Loucy (cell line): ENCODE data around the gene PYGM.
A peak's percentile ranks its signal among the peaks of the same experiment; 100 is the strongest.

Experiments
- H2AFZ ChIP-seq: fragments of 200-600 bp; sonication (generic); 2 replicates; pipeline ENCODE4 v1.6.0; 2016; ENCODE audit warnings: antibody characterized with exemption, mild to moderate bottlenecking, low read length, moderate library complexity
- H3F3A ChIP-seq: fragments of 200-600 bp; 2 replicates; pipeline ENCODE4 v1.6.0; 2016; ENCODE audit warnings: antibody characterized with exemption, low read depth, mild to moderate bottlenecking
- H3K27me3 ChIP-seq: fragments of 200-600 bp; sonication (generic); 2 replicates; pipeline ENCODE4 v1.6.1; 2014; ENCODE audit warnings: low read length, mild to moderate bottlenecking; ENCODE audit not compliant: insufficient read depth, poor library complexity, severe bottlenecking
- H3K36me3 ChIP-seq: fragments of 200-600 bp; sonication (generic); 2 replicates; pipeline ENCODE4 v1.6.1; 2016; ENCODE audit warnings: low read length; ENCODE audit not compliant: insufficient read depth
- H3K4me1 ChIP-seq: fragments of 200-600 bp; sonication (generic); 2 replicates; pipeline ENCODE4 v1.5.1; 2014; ENCODE audit warnings: low read length, mild to moderate bottlenecking; ENCODE audit not compliant: insufficient read depth, poor library complexity, severe bottlenecking
- H3K4me2 ChIP-seq: fragments of 200-600 bp; sonication (generic); 2 replicates; pipeline ENCODE4 v1.6.0; 2014; ENCODE audit warnings: antibody characterized with exemption, low read length, low read depth, mild to moderate bottlenecking; ENCODE audit not compliant: poor library complexity, severe bottlenecking
- H3K4me3 ChIP-seq: fragments of 200-600 bp; sonication (generic); 2 replicates; pipeline ENCODE4 v1.5.1; 2014; ENCODE audit warnings: low read length, mild to moderate bottlenecking, mixed read lengths; ENCODE audit not compliant: poor library complexity, severe bottlenecking
- H3K79me2 ChIP-seq: fragments of 200-600 bp; sonication (generic); 2 replicates; pipeline ENCODE4 v1.6.1; 2014; ENCODE audit warnings: low read length; ENCODE audit not compliant: insufficient read depth
- H3K9ac ChIP-seq: fragments of 200-600 bp; sonication (generic); 2 replicates; pipeline ENCODE4 v1.6.0; 2014; ENCODE audit warnings: mild to moderate bottlenecking, low read depth, low read length, moderate library complexity; ENCODE audit not compliant: poor library complexity, severe bottlenecking
- H3K9me2 ChIP-seq: fragments of 200-600 bp; sonication (generic); replicated peaks from 2 replicates; pipeline ENCODE4 v1.6.1; 2016; ENCODE audit warnings: low read depth, low read length, mixed read lengths
- H3K9me3 ChIP-seq: fragments of 200-600 bp; sonication (generic); 2 replicates; pipeline ENCODE4 v1.6.1; 2014; ENCODE audit warnings: mild to moderate bottlenecking, antibody characterized with exemption, low read length, low read depth; ENCODE audit not compliant: insufficient read depth
- H4K20me1 ChIP-seq: fragments of 200-600 bp; sonication (generic); 2 replicates; pipeline ENCODE4 v1.6.0; 2014; ENCODE audit warnings: antibody characterized with exemption, low read length, mild to moderate bottlenecking; ENCODE audit not compliant: insufficient read depth, poor library complexity, severe bottlenecking
- EZH2phosphoT487 ChIP-seq: fragments of 200-600 bp; IDR thresholded peaks from 2 replicates; pipeline ENCODE4 v1.6.1; 2018; ENCODE audit warnings: antibody characterized with exemption, mild to moderate bottlenecking, moderate library complexity, borderline replicate concordance
- TF ChIP-seq, protein P1 (sequence below): fragments of 200-600 bp; sonication (generic); conservative IDR thresholded peaks from 2 replicates; pipeline ENCODE4 v1.5.1; 2014; ENCODE audit warnings: mild to moderate bottlenecking, antibody characterized with exemption, low read length

The PYGM gene

DNA sequence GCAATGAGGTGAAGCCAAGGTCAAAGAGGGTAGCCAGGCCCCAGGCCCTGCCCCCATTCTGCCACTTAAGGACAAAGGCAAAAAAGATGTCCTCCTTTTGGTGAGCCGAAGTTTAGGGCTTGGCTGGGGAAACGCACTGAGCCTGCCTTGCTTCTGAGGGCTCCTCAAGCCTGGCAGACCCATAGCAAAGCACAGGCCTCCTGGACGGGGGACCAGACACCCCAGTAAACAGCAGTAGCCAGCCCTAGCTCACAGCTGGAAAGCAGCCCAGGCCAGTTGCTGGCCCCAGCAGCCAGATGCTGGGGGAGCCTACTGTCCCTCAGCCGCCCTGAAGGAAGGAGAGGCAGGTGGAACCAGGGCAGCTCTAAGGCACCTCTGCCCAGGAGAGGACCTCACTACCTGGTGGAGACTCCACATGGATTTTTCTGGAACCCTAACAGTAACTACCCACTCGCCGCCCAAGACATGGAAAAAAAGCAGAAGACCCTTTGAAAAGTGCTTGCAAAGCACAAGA lies 3.8 kb upstream of the PYGM start:
- peaks cover 29% of the 10 kb centered on the region for H3F3A ChIP-seq
- TF ChIP-seq, protein P1, sequence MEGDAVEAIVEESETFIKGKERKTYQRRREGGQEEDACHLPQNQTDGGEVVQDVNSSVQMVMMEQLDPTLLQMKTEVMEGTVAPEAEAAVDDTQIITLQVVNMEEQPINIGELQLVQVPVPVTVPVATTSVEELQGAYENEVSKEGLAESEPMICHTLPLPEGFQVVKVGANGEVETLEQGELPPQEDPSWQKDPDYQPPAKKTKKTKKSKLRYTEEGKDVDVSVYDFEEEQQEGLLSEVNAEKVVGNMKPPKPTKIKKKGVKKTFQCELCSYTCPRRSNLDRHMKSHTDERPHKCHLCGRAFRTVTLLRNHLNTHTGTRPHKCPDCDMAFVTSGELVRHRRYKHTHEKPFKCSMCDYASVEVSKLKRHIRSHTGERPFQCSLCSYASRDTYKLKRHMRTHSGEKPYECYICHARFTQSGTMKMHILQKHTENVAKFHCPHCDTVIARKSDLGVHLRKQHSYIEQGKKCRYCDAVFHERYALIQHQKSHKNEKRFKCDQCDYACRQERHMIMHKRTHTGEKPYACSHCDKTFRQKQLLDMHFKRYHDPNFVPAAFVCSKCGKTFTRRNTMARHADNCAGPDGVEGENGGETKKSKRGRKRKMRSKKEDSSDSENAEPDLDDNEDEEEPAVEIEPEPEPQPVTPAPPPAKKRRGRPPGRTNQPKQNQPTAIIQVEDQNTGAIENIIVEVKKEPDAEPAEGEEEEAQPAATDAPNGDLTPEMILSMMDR = no peak
- no peak for TF ChIP-seq EZH2phosphoT487
- no peaks in the 10 kb centered on the region for H3K27me3 ChIP-seq
- peak overlapping the region; percentile 38 for H3K9ac ChIP-seq
- peak overlapping the region; percentile 66 for H3K4me2 ChIP-seq
- no peaks in the 10 kb centered on the region for H3K9me2 ChIP-seq
- H3K4me3 ChIP-seq = peak overlapping the region; percentile 48
- H3K36me3 ChIP-seq = peaks cover 61% of the 10 kb centered on the region
- peaks cover 53% of the 10 kb centered on the region for H3K79me2 ChIP-seq
- no peaks in the 10 kb centered on the region for H3K9me3 ChIP-seq
- peaks cover 74% of the 10 kb centered on the region for H4K20me1 ChIP-seq
- no peak overlapping the region for H2AFZ ChIP-seq
- peaks cover 61% of the 10 kb centered on the region for H3K4me1 ChIP-seq

DNA sequence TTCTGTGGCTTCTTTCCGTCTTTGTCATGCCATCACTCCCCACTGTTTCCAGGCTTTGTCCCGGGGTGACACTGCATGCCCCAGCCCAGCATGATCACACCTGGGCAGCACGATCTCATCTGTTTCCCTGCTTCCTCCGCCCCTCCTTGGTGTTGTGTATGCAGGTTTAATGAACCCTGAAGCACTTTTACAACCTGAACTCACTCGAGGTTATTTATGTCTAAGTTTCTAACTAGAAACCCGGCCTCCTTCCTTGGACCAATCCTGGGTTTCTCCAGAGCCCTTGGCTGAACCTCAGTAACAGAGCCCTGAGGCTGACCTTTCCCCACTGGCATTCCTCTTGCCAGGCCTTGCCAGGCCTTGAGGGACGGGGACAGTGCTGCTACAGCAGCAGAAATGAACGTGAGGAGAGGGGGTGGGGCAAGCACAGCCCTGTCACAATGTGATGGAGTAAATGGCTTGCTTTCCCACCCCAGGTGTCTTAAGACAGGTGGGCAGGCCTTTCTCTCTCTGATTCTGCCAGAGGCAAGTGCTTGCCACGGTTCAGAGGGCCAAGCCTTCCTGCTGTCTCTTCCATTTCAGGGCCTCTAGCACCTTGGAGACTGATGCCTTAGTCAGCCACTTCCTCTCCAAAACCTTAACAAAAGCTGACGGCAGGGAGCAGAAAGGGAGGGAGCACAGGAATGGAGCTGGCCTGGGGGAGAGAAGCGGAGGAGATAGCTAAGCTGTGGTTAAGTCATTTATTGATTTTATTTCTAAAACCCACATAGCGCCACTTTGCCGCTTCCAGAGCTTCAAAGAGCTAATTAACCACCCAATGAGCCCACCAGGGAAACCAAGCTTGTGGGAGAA lies 3.1 kb upstream of the PYGM start:
- Histone ChIP-seq H3K9ac (peak overlapping the region; percentile 38), H3F3A (peaks cover 25% of the 10 kb centered on the region), H3K9me2 (no peaks in the 10 kb centered on the region), H3K4me1 (peaks cover 57% of the 10 kb centered on the region), H3K9me3 (no peaks in the 10 kb centered on the region), H2AFZ (no peak overlapping the region), H3K36me3 (peaks cover 54% of the 10 kb centered on the region), H3K4me2 (peak overlapping the region; percentile 66), H3K27me3 (no peaks in the 10 kb centered on the region), H3K79me2 (peaks cover 46% of the 10 kb centered on the region), H3K4me3 (peak overlapping the region; percentile 48), H4K20me1 (peaks cover 67% of the 10 kb centered on the region)
- no peak for TF ChIP-seq EZH2phosphoT487
- TF ChIP-seq, protein P1 = no peak

DNA sequence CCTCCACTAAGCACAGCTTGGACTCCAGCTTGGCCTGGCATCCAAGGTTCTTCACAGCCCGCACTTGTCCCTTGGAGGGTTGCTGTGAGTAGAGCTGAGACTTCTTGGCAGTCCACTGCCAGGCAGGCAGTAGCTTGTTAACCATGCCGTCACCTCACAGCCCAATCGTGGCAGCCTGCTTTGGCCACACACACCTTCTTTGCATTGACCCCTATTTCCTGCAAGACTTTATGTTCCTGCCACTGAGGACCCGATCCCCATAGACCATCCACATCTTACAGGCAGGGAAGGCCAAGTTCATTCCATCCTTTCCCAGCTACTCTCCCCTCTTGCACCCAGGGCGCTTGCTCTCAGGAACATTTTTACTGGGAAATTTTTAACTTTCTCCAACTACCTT lies 2.5 kb upstream of the PYGM start:
- peaks cover 40% of the 10 kb centered on the region for H3K79me2 ChIP-seq
- TF ChIP-seq, protein P1 = no peak
- no peak for TF ChIP-seq EZH2phosphoT487
- no peaks in the 10 kb centered on the region for H3K9me3 ChIP-seq
- H3K27me3 ChIP-seq = no peaks in the 10 kb centered on the region
- H4K20me1 ChIP-seq = peaks cover 61% of the 10 kb centered on the region
- peak overlapping the region; percentile 66 for H3K4me2 ChIP-seq
- peaks cover 50% of the 10 kb centered on the region for H3K4me1 ChIP-seq
- peaks cover 25% of the 10 kb centered on the region for H3F3A ChIP-seq
- no peaks in the 10 kb centered on the region for H3K9me2 ChIP-seq
- no peak overlapping the region for H3K4me3 ChIP-seq
- no peak overlapping the region for H2AFZ ChIP-seq
- peak overlapping the region; percentile 38 for H3K9ac ChIP-seq
- H3K36me3 ChIP-seq = peaks cover 48% of the 10 kb centered on the region
